AG04449 (cell line): ENCODE measurements around the gene BCAS2.
"Not testable (repeated sequence)": the region's sequence is repeated elsewhere in the genome, so short reads cannot be mapped to it uniquely, and the experiment has no call there.

Experiments used
- CTCF ChIA-PET: fragments of 350-600 bp; formaldehyde crosslinking; extraction: SDS; loops from one replicate; lab custom pipeline; 2021; ENCODE audit warnings: antibody characterized with exemption; lab: Yijun Ruan, JAX
- POLR2A ChIA-PET: fragments of 400-600, 350-600 bp; formaldehyde crosslinking; extraction: SDS; loops from one replicate; lab custom pipeline; 2020; ENCODE audit warnings: antibody characterized with exemption, inconsistent platforms; lab: Yijun Ruan, JAX
- DNase-seq: peaks from one replicate; pipeline ENCODE4 v3.0.0-alpha.2; 2010; ENCODE audit warnings: low read depth, low spot score
- H3K4me3 ChIP-seq: 2 replicates; pipeline ENCODE4 v1.5.1; 2011; ENCODE audit warnings: low read depth, mild to moderate bottlenecking, control low read depth, low read length
- TF ChIP-seq, protein P1 (sequence below): IDR thresholded peaks from one replicate; pipeline ENCODE4 v1.5.1; 2011; ENCODE audit warnings: mild to moderate bottlenecking, moderate library complexity, low read length, control low read depth, inconsistent platforms; ENCODE audit not compliant: insufficient read depth; ENCODE audit errors: missing control alignments

The BCAS2 gene

DNA sequence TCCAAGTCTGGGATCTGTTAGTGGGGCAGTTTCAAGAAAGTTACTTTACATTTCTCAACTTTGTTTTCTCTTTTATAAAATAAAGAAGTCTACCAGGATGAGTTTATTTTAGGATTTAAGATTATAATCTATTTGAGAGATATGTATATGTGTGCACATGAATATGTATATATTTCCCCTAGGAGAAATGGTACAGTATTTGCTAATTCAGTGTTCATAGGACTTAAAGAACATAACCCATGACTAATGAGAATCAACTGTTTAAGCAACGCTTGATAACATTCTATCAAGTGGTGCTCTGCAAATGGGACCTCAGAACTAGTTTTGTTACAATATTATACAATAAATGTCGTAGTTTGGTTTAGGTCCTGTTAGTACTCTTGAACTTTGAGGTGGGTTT, 7.0 kb downstream of the BCAS2 start:
- ChIA-PET CTCF (no interaction called here), POLR2A (no interaction called here)
- TF ChIP-seq, protein P1, sequence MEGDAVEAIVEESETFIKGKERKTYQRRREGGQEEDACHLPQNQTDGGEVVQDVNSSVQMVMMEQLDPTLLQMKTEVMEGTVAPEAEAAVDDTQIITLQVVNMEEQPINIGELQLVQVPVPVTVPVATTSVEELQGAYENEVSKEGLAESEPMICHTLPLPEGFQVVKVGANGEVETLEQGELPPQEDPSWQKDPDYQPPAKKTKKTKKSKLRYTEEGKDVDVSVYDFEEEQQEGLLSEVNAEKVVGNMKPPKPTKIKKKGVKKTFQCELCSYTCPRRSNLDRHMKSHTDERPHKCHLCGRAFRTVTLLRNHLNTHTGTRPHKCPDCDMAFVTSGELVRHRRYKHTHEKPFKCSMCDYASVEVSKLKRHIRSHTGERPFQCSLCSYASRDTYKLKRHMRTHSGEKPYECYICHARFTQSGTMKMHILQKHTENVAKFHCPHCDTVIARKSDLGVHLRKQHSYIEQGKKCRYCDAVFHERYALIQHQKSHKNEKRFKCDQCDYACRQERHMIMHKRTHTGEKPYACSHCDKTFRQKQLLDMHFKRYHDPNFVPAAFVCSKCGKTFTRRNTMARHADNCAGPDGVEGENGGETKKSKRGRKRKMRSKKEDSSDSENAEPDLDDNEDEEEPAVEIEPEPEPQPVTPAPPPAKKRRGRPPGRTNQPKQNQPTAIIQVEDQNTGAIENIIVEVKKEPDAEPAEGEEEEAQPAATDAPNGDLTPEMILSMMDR, result no peak
- no peak overlapping the region for H3K4me3 ChIP-seq
- DNase-seq, result no peak

DNA sequence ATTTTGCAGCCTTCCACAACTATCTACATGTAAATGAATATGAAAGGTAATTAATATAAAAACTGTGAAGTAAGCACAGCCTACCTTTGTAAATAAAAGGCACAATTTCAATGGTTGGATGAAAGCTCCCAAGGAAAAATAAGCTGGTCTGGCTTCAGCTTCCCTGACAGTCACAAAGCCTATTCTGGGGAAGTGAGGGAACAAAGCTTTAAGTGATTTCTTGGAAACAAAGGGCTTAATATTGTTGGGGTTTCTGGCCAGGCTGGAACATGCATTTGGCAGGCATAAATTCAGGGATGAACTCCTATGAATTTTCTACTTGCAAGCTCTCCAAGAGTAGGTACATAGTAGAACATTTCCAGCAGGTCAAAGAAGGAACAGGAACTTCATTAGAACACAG, 17.3 kb downstream of the BCAS2 start:
- TF ChIP-seq, protein P1, result no peak
- ChIA-PET CTCF (no interaction called here), POLR2A (no interaction called here)
- no peak overlapping the region for H3K4me3 ChIP-seq
- no peak for DNase-seq

DNA sequence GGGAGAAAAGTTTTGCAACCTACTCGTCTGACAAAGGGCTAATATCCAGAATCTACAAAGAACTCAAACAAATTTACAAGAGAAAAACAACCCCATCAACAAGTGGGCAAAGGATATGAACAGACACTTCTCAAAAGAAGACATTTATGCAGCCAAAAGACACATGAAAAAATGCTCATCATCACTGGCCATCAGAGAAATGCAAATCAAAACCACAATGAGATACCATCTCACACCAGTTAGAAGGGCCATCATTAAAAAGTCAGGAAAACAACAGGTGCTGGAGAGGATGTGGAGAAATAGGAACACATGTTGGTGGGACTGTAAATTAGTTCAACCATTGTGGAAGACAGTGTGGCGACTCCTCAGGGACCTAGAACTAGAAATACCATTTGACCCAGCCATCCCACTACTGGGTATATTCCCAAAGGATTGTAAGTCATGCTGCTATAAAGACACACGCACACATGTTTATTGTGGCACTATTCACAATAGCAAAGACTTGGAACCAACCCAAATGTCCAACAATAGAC, 18.4 kb downstream of the BCAS2 start:
- DNase-seq, CTCF ChIA-PET, H3K4me3 ChIP-seq, POLR2A ChIA-PET: not testable (repeated sequence)

DNA sequence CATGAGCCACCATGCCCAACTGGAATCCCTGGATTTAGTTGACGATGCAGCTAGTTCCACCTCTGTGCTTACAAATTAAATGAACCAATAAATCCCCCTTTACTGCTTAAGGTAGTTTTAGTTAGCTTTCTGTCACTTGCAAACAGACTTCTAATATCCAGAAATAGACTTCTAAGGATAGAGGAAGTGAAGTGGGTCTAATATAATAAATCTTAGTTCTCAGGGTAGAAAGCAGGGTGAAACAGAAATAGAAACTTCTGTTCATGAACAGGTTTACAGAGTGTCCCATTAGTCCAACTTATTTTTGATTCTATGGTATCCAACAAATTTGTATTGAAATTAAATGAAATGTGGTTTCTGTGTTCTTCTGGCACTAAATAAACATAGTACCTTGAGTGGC, 20.1 kb downstream of the BCAS2 start:
- TF ChIP-seq, protein P1, result no peak
- POLR2A ChIA-PET, result no interaction called here
- DNase-seq, result no peak
- no peak overlapping the region for H3K4me3 ChIP-seq
- CTCF ChIA-PET, result interaction anchor here (1.5 to 1.6 kb wide), 2 partner anchors 19 to 214 kb away, joined by 4 to 5 read pairs; partner anchors contain the start of gene BCAS2

DNA sequence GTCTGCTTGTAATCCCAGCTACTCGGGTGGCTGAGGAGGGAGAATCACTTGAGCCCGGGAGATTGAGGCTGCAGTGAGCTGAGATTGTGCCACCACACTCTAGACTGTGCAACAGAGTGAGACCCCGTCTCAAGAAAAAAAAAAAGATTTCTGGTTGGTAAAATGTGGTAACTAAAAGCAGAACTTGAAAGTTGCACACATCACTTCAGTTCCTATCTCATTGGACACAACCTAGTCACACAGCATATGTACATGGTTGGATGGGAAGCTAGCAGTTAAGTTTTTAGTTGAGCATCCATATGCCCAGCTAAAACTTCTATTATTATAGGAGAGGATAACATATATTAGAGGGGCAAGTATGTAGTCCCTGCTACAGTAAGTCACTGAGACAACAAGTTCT, 22.1 kb downstream of the BCAS2 start:
- DNase-seq, result no peak
- H3K4me3 ChIP-seq, result no peak overlapping the region
- POLR2A ChIA-PET, result no interaction called here
- CTCF ChIA-PET, result interaction anchor here (1.0 to 1.3 kb wide), 3 partner anchors 48 to 220 kb away, joined by 3 to 4 read pairs (median 4); no protein-coding TSS in a partner anchor
- TF ChIP-seq, protein P1, result no peak

DNA sequence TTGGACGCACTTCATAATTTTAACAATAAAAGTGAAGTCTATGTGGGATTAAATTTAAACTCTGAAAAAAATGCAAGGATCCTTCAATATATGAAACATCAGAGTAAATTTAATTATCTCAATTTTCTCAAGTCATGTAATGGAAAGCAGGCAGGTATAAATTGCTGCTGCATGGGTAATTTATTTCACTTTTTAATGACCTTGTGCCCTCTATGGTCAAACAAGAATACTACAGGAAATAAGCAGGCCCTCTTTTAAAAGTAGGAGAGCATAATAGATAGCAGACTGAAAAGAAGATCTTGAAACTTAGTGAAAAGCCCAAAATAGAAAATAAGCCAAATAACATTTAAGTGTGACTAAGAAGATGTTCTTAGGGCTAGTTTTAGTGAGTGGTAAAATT, 22.9 kb downstream of the BCAS2 start:
- DNase-seq, result no peak
- TF ChIP-seq, protein P1, result no peak
- POLR2A ChIA-PET, result no interaction called here
- no peak overlapping the region for H3K4me3 ChIP-seq
- CTCF ChIA-PET, result interaction anchor here (1.0 to 1.3 kb wide), 4 partner anchors 11 to 219 kb away, joined by 3 to 4 read pairs (median 4); no protein-coding TSS in a partner anchor

DNA sequence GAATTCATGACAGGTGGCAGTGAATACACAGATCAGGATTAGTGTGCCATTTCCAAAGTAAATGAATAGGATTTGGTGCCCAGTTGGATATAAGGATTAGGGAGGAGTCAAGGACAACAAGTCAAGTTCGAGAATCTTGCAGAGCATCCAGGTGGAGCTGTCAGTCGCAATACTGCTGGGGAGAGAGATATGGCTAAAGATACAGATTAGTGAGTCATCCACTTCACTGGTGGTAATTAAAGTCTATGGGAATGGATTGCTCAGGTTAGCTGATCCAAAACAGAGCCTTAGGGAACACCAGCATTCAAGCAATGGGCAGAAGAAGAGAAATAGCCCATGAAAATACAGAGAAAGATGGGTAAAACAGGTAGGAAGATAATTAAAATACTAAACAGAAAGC, 26.8 kb downstream of the BCAS2 start:
- ChIA-PET CTCF (interaction anchor here (0.7 to 1.1 kb wide), 2 partner anchors 14 to 209 kb away, joined by 3 to 5 read pairs; no protein-coding TSS in a partner anchor), POLR2A (no interaction called here)
- no peak for DNase-seq
- TF ChIP-seq, protein P1, result no peak
- no peak overlapping the region for H3K4me3 ChIP-seq
